GM12878 (cell line): ENCODE measurements around the gene USP25. TPM values are rescaled to one million over a fixed set of nuclear protein-coding genes. Genes with fewer than 3 reads are reported as not detected.

Experiments
- ATAC-seq: fragments of 200-7000 bp; cut with Tn5 transposase; 3 replicates; pipeline ENCODE4 v1.9.1; 2020; ENCODE audit warnings: mild to moderate bottlenecking, moderate library complexity
- BruUV-seq: library from RNA; stranded (reverse); fragments of 400-500 nt; replicated peaks from 2 replicates; lab custom pipeline; 2021; lab: Mats Ljungman, UMichigan
- CTCF ChIA-PET: fragments of 300-600 bp; sonication (Branson Sonifier 250); formaldehyde crosslinking; extraction: SDS; loops from one replicate; lab custom pipeline; 2021; ENCODE audit warnings: inconsistent platforms; lab: Yijun Ruan, JAX
- POLR2A ChIA-PET: fragments of 350-600 bp; formaldehyde crosslinking; extraction: SDS; loops from one replicate; lab custom pipeline; 2021; ENCODE audit warnings: inconsistent platforms; lab: Charles Lee
- RAD21 ChIA-PET: fragments of 300-600 bp; sonication (Branson Sonifier 250); formaldehyde crosslinking; loops from one replicate; lab custom pipeline; 2023; ENCODE audit warnings: antibody characterized with exemption; ENCODE audit not compliant: unreplicated experiment; lab: Charles Lee
- SMC1A ChIA-PET: fragments of 300-600 bp; sonication (Branson Sonifier 250); formaldehyde crosslinking; loops from one replicate; lab custom pipeline; 2023; ENCODE audit not compliant: unreplicated experiment, uncharacterized antibody; lab: Charles Lee
- DNase-seq: peaks from one replicate; pipeline ENCODE4 v3.0.0-alpha.2; 2011; ENCODE audit warnings: low read depth, low spot score
- FAIRE-seq: peaks from 3 replicates; lab custom pipeline; 2011; peaks lifted over from hg19 to GRCh38; lab: Jason Lieb, UNC
- H2AFZ ChIP-seq: 2 replicates; pipeline ENCODE4 v1.6.0; 2011; ENCODE audit warnings: low read depth, low read length, control low read depth; ENCODE audit not compliant: control insufficient read depth
- H3K27ac ChIP-seq: 2 replicates; pipeline ENCODE4 v1.5.1; 2011; ENCODE audit warnings: control low read depth; ENCODE audit not compliant: control insufficient read depth, insufficient read depth
- H3K27me3 ChIP-seq, 2 experiments: replicated peaks in 1 of 2; 2 replicates each; pipeline versions ENCODE4 v1.6.0 to v1.6.1; 2011; ENCODE audit warnings: low read length in 1 of 2; ENCODE audit not compliant: control insufficient read depth in 2 of 2, insufficient read depth in 2 of 2
- H3K36me3 ChIP-seq, 2 experiments: 2 replicates each; pipeline ENCODE4 v1.5.1; 2011; ENCODE audit warnings: low read length in 1 of 2; ENCODE audit not compliant: control insufficient read depth in 2 of 2, insufficient read depth in 2 of 2
- H3K4me1 ChIP-seq: 2 replicates; pipeline ENCODE4 v1.6.1; 2011; ENCODE audit warnings: mild to moderate bottlenecking, low read length, moderate library complexity, mixed read lengths; ENCODE audit not compliant: control insufficient read depth, insufficient read depth
- H3K4me2 ChIP-seq: 2 replicates; pipeline ENCODE4 v1.6.0; 2011; ENCODE audit warnings: control low read depth; ENCODE audit not compliant: control insufficient read depth, insufficient read depth
- H3K4me3 ChIP-seq: fragments of 200-600 bp; sonication (generic); 2 replicates; pipeline ENCODE4 v1.5.1; 2016
- H3K79me2 ChIP-seq: 2 replicates; pipeline ENCODE4 v1.6.0; 2011; ENCODE audit warnings: low read length; ENCODE audit not compliant: control insufficient read depth, insufficient read depth
- H3K9ac ChIP-seq: 2 replicates; pipeline ENCODE4 v1.8.0; 2011; ENCODE audit warnings: low read length, control low read depth, mixed read lengths; ENCODE audit not compliant: control insufficient read depth, insufficient read depth
- H3K9me3 ChIP-seq: replicated peaks from 3 replicates; pipeline ENCODE4 v1.5.1; 2011; ENCODE audit warnings: mild to moderate bottlenecking, low read length; ENCODE audit not compliant: control insufficient read depth, insufficient read depth
- H4K20me1 ChIP-seq: 2 replicates; pipeline ENCODE4 v1.6.0; 2011; ENCODE audit not compliant: control insufficient read depth, insufficient read depth
- EED ChIP-seq: sonication (generic); IDR thresholded peaks from 2 replicates; pipeline ENCODE4 v1.6.1; 2016; ENCODE audit warnings: antibody characterized with exemption, low read depth
- ETV6 ChIP-seq, 2 experiments: fragments of 450-650 bp in 1 of 2; IDR thresholded peaks in 1 of 2; conservative IDR thresholded peaks in 1 of 2; 2 replicates each; pipeline ENCODE4 v1.6.1; 2014; ENCODE audit warnings: antibody characterized with exemption in 1 of 2, borderline replicate concordance in 1 of 2, low read depth in 1 of 2, mild to moderate bottlenecking in 1 of 2, moderate library complexity in 1 of 2
- KLF5 ChIP-seq: fragments of 450-650 bp; IDR thresholded peaks from 2 replicates; pipeline ENCODE4 v1.6.1; 2014; ENCODE audit warnings: mild to moderate bottlenecking; ENCODE audit not compliant: partially characterized antibody
- NFXL1 ChIP-seq: fragments of 450-650 bp; IDR thresholded peaks from 2 replicates; pipeline ENCODE4 v1.6.1; 2017; ENCODE audit warnings: antibody characterized with exemption, mild to moderate bottlenecking, borderline replicate concordance
- RBBP5 ChIP-seq: fragments of 200-600 bp; sonication (generic); conservative IDR thresholded peaks from 2 replicates; pipeline ENCODE4 v1.6.1; 2016
- SIN3A ChIP-seq: IDR thresholded peaks from 2 replicates; pipeline ENCODE4 v1.6.1; 2012; ENCODE audit warnings: low read depth, low read length, improper control_type of control experiment
- SUPT20H ChIP-seq: IDR thresholded peaks from 2 replicates; pipeline ENCODE4 v1.6.1; 2011; ENCODE audit warnings: low read depth, mild to moderate bottlenecking, low read length, moderate library complexity, borderline replicate concordance; ENCODE audit not compliant: control insufficient read depth
- ZNF207 ChIP-seq: fragments of 450-650 bp; IDR thresholded peaks from 2 replicates; pipeline ENCODE4 v1.6.1; 2014; ENCODE audit warnings: antibody characterized with exemption, mild to moderate bottlenecking, borderline replicate concordance
- whole genome bisulfite sequencing: methylation state at CpG from one replicate; pipeline ENCODE4 v1.1.6; 2016; ENCODE audit warnings: low lambda C conversion rate; ENCODE audit not compliant: insufficient replicate concordance, insufficient coverage; ENCODE audit errors: missing lambda C conversion rate; 5-methylcytosine and 5-hydroxymethylcytosine counted together
- in situ Hi-C: fragments of 300-500 bp; cut with MboI; formaldehyde crosslinking; loops from 9 replicates; pipeline ENCODE4 v1.14.3; 2018; ENCODE audit warnings: mixed read lengths
- intact Hi-C: fragments of 100-400 bp; cut with micrococcal nuclease; formaldehyde crosslinking; loops from one replicate; pipeline ENCODE4 v1.14.2; 2022; ENCODE audit not compliant: unreplicated experiment
- polyA plus RNA-seq, 11 experiments: library from polyadenylated mRNA; depleted of rRNA in 4 of 11; unstranded in 6 of 11; stranded (reverse) in 5 of 11; fragments of >200 nt; fragmentation: Nextera tagmentation in 4 of 11; fragmentation: Illumina TruSeq in 1 of 11; extraction: Ambion mirVana in 4 of 11; extraction: Trizol in 1 of 11; gene quantifications; 1 replicate in 1 of 11; 2 replicates in 10 of 11; pipeline versions ENCODE4 v1.2.1 to v1.2.3, GENCODE V29; 2011 to 2016; ENCODE audit warnings: inconsistent platforms in 2 of 11, missing spikeins in 2 of 11, low read depth in 1 of 11
- total RNA-seq, 4 experiments: library from RNA; depleted of rRNA in 3 of 4; stranded (reverse); fragments of >200 nt in 3 of 4; fragmentation: Illumina TruSeq in 1 of 4; extraction: Trizol in 1 of 4; gene quantifications; 2 replicates each; pipeline versions ENCODE4 v1.2.1 to v1.2.3, GENCODE V29; 2013 to 2021
- TF ChIP-seq, protein P1 (sequence below): fragments of 450-650 bp; IDR thresholded peaks from 2 replicates; pipeline ENCODE4 v1.6.1; 2016; ENCODE audit warnings: mild to moderate bottlenecking
- TF ChIP-seq, protein P2 (sequence below): fragments of 450-650 bp; IDR thresholded peaks from 2 replicates; pipeline ENCODE4 v1.6.1; 2016; ENCODE audit warnings: mild to moderate bottlenecking
- TF ChIP-seq, protein P3 (sequence below): IDR thresholded peaks from 2 replicates; pipeline ENCODE4 v1.6.1; 2012; ENCODE audit warnings: low read depth, low read length, improper control_type of control experiment

USP25 gene
- total and polyA plus RNA-seq, 10 of the 15 experiments (the other 5 are each of a cell fraction or from before 2014, with no cell fraction given), result 1.5 to 31.3 (median 23.4) TPM

DNA sequence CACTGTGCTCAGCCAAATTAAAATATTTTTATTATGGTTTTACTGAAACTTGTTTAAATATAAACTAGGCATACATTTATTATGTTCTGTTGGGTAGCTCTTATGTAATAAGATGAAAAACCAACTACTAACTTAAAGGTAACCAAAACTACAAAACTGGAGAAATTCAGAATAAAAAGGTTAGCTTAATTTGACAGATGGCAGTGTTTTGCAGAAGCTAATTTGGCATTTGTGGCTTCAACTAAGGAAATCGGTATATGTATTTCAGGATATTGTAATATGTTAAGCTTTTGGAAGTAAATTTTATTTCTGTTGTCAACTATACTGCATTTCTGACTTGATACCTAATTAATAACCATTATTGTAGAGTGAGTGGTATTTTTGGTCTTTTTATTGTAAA is 18.8 kb downstream of the USP25 start:
- no peak overlapping the region for H3K9ac ChIP-seq
- no peak overlapping the region for H3K4me3 ChIP-seq
- H3K27me3 ChIP-seq, result no peaks in the 10 kb centered on the region
- intact Hi-C loops, result no loop called here
- RAD21 ChIA-PET, result interaction anchor here (0.8 kb wide), 1 partner anchor 97 kb away, joined by 3 read pairs; no protein-coding TSS in a partner anchor
- WGBS, result 56% methylated on average over 1 of the region's 1 CpG
- CTCF ChIA-PET, result interaction anchor here (0.9 to 1.5 kb wide), 3 partner anchors 15 to 77 kb away, joined by 3 to 4 read pairs (median 3); no protein-coding TSS in a partner anchor
- POLR2A ChIA-PET, result no interaction called here
- H3K79me2 ChIP-seq, result peaks cover 28% of the 10 kb centered on the region
- no peaks in the 10 kb centered on the region; a peak in 1 of 4 replicates for H3K36me3 ChIP-seq
- no peak for TF ChIP-seq KLF5
- no peak overlapping the region for H2AFZ ChIP-seq
- in situ Hi-C loops, result loop anchor here (25.0 kb wide), 4 partner anchors 711 to 1864 kb away; partner anchors contain the start of gene BTG3
- H3K4me1 ChIP-seq, result no peaks in the 10 kb centered on the region
- SMC1A ChIA-PET, result interaction anchor here (0.6 to 1.5 kb wide), 5 partner anchors 11 to 1861 kb away, joined by 3 to 4 read pairs (median 3); no protein-coding TSS in a partner anchor
- FAIRE-seq (no peak), ATAC-seq (no peak), DNase-seq (no peak)
- no peak overlapping the region for H3K4me2 ChIP-seq
- BruUV-seq, result no TSS peak
- peaks cover 2% of the 10 kb centered on the region for H3K9me3 ChIP-seq
- H3K27ac ChIP-seq, result no peak overlapping the region
- no peaks in the 10 kb centered on the region for H4K20me1 ChIP-seq

DNA sequence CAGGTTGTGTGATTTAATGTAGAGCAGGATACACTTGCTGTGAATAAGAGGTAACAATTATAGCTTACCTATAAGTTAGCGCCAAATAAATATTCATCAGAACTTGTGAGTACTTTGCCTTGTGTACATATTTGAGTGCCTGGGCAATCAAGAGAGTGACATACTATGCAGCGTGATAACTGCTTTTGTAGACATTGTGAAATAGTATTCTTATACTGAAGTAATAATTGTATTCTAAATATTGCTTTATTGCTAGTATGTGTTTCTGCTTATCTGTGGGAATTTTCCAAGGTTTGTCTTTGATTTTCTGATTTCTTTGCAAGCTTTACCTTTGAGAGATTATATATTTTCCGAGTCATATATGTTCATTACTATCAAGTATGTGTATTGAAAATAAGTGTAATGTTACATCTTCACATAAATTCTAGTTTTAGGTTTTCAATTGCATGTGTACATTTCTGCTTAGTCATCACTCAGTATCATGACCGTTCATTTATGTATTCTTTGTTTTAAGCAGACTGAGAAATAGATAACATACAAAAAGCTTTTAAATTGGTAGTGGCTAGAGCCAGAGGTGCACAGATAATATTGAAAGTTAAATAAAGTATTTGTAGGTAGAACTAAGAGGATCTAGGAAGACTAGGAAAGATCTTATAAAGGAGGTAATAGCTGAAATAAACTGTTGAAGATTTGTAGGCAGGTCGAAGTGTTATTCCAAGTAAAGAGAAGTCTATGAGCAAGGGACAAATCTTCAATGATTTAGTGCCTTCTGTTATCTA is 19.5 kb downstream of the USP25 start:
- Histone ChIP-seq H4K20me1 (no peaks in the 10 kb centered on the region), H3K79me2 (peaks cover 23% of the 10 kb centered on the region), H3K4me2 (no peak overlapping the region), H3K4me3 (no peak overlapping the region), H3K9me3 (peaks cover 2% of the 10 kb centered on the region), H3K4me1 (no peaks in the 10 kb centered on the region), H3K36me3 (no peaks in the 10 kb centered on the region), H2AFZ (no peak overlapping the region), H3K27me3 (no peaks in the 10 kb centered on the region), H3K27ac (no peak overlapping the region), H3K9ac (no peak overlapping the region)
- no peak for FAIRE-seq
- RAD21 ChIA-PET, result no interaction called here
- intact Hi-C loops (no loop called here), in situ Hi-C loops (loop anchor here (25.0 kb wide), 4 partner anchors 712 to 1863 kb away; partner anchors contain the start of gene BTG3)
- WGBS, result 90% methylated on average over 5 of the region's 5 CpGs
- SMC1A ChIA-PET, result interaction anchor here (1.0 to 1.5 kb wide), 5 partner anchors 11 to 36 kb away, joined by 3 to 4 read pairs (median 3); no protein-coding TSS in a partner anchor
- BruUV-seq, result no TSS peak
- no peak for DNase-seq
- no peak for ATAC-seq
- POLR2A ChIA-PET, result no interaction called here
- CTCF ChIA-PET, result interaction anchor here (0.9 to 1.5 kb wide), 3 partner anchors 14 to 77 kb away, joined by 3 to 4 read pairs (median 3); no protein-coding TSS in a partner anchor
- TF ChIP-seq, protein P1, sequence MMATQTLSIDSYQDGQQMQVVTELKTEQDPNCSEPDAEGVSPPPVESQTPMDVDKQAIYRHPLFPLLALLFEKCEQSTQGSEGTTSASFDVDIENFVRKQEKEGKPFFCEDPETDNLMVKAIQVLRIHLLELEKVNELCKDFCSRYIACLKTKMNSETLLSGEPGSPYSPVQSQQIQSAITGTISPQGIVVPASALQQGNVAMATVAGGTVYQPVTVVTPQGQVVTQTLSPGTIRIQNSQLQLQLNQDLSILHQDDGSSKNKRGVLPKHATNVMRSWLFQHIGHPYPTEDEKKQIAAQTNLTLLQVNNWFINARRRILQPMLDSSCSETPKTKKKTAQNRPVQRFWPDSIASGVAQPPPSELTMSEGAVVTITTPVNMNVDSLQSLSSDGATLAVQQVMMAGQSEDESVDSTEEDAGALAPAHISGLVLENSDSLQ, result no peak
- TF ChIP-seq SUPT20H (no peak), ETV6 (conservative IDR thresholded peaks at IDR 0.05 in 1 of 2, IDR thresholded peaks at IDR 0.05 in 1 of 2; ENCODE audit: borderline replicate concordance in 1 of 2, low read depth in 1 of 2) (no peak), RBBP5 (no peak), ZNF207 (no peak), NFXL1 (no peak), EED (no peak), SIN3A (no peak)
- TF ChIP-seq, protein P2, sequence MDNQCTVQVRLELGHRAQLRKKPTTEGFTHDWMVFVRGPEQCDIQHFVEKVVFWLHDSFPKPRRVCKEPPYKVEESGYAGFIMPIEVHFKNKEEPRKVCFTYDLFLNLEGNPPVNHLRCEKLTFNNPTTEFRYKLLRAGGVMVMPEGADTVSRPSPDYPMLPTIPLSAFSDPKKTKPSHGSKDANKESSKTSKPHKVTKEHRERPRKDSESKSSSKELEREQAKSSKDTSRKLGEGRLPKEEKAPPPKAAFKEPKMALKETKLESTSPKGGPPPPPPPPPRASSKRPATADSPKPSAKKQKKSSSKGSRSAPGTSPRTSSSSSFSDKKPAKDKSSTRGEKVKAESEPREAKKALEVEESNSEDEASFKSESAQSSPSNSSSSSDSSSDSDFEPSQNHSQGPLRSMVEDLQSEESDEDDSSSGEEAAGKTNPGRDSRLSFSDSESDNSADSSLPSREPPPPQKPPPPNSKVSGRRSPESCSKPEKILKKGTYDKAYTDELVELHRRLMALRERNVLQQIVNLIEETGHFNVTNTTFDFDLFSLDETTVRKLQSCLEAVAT, result no peak
- TF ChIP-seq, protein P3, sequence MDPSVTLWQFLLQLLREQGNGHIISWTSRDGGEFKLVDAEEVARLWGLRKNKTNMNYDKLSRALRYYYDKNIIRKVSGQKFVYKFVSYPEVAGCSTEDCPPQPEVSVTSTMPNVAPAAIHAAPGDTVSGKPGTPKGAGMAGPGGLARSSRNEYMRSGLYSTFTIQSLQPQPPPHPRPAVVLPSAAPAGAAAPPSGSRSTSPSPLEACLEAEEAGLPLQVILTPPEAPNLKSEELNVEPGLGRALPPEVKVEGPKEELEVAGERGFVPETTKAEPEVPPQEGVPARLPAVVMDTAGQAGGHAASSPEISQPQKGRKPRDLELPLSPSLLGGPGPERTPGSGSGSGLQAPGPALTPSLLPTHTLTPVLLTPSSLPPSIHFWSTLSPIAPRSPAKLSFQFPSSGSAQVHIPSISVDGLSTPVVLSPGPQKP, result no peak
